GM18517 (cell line): ENCODE results near the gene MPPE1.
A peak's percentile ranks its signal among the peaks of the same experiment; 100 is the strongest.
"Not testable (repeated sequence)": the region's sequence is repeated elsewhere in the genome, so short reads cannot be mapped to it uniquely, and the experiment has no call there.

ENCODE experiments used
- ATAC-seq: cut with Tn5 transposase; IDR thresholded peaks from one replicate; pipeline ENCODE4 v1.9.1; 2021; ENCODE audit warnings: mild to moderate bottlenecking, moderate library complexity; ENCODE audit not compliant: unreplicated experiment

Gene MPPE1, protein sequence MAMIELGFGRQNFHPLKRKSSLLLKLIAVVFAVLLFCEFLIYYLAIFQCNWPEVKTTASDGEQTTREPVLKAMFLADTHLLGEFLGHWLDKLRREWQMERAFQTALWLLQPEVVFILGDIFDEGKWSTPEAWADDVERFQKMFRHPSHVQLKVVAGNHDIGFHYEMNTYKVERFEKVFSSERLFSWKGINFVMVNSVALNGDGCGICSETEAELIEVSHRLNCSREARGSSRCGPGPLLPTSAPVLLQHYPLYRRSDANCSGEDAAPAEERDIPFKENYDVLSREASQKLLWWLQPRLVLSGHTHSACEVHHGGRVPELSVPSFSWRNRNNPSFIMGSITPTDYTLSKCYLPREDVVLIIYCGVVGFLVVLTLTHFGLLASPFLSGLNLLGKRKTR

DNA sequence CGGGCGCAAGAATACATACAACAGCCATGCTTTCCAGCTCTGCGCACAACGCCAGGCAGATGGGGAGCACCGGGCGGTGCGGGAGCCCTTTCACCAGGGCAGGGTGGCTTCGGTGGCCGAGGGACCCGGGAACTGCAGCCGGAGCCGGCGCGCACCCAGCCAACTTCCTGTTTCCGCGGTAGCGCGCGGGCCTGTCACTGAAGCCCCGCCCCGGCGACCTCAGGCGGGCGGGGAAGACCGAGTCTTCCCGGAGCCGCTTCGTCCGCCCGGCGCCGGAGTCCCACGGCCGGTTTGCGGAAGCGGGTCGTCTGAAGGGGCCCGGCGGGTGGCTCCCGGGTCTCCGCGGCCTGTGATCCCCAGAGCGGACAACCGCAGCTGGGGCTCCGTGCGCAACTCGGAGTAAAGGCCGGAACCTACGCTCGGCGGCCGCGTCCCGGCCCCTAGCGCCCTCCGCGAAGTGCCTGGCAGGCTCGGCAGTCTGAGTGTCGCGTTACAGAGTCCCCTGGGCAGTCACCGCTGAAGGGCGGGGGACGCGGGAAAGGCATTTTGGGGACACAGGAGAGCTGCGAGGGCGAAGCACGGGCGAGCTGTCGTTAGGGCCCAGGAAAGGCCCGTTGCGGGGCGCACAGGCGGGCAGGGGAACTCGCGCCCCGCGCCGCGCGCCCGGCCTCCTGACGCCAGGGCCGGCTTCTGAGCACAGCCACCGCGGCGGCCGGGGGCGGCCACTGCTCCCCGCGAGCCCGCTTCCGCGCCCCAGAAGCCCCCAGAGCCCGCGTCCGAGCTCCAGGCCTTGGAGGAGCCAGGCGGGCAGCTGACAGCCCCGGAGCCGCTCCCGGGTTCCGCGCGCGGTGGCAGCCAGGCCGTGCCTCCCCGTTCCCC, at the start of gene MPPE1:
TSS of gene MPPE1 (minus strand) at position 136 of the 879 bp plus-strand sequence. CDS start 11,053 bp downstream, outside the sequence.
- ATAC-seq: peak; percentile 66

DNA sequence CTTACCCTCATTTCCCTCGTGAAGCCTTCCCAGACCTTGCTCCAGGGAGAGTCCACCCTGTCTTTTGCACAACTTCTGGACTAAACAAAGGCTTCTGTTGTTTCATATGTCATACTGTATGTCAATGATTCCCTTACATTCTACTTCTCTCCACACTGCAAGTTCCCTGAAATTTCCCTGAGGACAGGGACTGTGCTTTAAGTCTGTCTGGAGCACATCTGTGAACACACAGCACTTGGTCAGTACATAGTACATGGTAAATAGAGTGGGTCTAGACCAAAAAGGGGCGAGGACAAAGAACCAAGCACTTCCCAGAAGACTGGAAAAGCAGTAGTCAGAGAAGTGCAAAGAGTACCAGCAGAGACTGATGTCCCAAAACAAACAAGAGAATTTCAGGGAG, 49.5 kb upstream of the MPPE1 start:
- ATAC-seq: no peak

DNA sequence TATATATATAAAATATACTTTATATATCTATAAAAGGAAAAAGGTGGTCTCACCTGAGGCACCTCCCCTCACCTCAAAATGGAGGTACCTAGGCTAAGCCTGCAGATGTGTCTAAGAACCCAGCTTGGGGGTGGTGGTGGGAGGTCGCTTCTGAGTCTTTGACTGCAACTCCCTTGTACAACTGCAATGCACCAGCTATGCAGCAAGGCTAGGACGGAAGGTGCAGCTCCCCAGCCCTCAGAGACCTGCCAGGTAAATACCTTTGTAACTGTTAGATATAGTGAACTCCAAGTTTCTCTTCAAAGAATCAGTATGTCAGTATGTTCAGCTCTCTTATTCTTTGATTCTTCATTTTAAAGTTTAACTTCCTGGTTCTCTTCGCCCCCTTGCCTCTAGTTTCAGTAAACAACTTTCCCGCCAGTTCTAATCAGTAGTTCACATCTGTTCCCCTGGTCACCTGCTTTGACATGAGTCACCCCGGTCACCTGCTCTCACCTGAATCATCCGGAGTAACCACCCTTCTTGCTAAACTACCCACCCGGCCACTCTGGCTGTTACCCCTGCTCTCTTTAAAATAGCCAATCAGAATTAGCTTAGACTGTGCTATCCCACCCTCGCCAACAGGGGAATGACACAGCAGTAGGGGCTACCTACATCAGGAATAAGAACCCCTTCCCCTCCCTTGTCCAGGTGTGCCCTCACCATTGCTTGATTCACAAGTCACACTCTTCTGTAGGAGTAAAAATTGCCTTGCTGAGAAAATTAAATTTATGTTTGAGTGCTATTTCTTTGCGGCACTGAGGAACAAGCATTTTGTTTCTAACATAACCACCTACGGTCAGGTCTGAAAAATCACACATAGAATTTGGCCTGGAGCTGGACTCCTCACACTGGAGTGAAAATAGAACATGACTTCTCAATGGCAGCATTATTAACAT, 48.5 kb upstream of the MPPE1 start:
- no peak for ATAC-seq

DNA sequence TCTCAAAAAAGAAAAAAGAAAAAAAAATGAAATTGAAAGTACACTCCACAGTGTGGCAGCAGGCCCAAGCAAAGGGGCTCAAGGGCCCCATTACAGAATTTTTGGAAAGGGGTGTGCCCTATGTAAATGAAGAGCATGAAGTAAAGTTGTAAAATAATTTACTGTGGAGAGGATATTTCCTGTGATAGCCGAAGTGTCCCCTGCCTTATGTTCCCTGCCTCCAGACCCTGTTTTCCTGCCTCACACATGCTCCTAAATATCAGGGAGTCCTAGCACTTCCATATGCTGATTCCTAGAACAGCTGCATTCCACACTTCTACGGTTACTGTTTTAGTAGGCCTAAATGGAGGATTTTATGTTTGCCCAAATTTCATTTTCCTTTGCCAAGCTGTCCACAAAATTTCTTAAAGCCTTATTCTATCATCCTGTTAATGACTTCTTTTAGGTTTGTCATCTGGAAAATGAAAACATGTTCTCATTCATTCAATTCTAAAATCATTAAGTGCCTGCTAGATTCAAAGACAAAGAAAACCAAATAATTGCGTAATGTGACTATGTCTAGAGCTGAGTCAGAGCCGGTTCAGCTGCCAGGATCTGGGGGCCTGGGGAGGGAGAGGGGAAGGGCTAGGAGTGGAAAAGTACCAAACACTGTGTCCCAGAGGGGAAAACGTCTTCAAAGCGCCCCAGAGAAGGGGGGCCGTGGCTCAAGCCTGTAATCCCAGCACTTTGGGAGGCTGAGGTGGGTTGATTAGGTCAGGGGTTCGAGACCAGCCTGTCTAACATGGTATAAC, 47.3 kb upstream of the MPPE1 start:
- ATAC-seq: no peak

DNA sequence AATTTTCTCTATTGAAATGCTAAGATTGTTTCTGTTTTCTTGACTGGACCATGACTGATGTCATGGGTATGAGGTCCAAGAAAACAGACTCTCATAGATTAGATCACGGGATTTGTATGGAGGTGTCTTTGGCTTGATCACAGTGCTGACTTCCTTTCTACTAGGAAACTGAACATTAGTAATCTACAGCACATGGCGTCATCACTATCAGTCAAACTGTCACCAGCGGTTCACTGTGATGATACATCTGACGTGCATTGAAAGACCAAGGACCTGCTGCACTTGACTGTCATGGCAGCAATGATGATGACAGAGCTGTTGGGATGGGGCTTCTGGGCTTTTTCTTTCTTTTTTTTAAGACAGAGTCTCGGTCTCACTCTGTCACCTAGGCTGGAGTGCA, 45.0 kb upstream of the MPPE1 start:
- ATAC-seq: no peak

DNA sequence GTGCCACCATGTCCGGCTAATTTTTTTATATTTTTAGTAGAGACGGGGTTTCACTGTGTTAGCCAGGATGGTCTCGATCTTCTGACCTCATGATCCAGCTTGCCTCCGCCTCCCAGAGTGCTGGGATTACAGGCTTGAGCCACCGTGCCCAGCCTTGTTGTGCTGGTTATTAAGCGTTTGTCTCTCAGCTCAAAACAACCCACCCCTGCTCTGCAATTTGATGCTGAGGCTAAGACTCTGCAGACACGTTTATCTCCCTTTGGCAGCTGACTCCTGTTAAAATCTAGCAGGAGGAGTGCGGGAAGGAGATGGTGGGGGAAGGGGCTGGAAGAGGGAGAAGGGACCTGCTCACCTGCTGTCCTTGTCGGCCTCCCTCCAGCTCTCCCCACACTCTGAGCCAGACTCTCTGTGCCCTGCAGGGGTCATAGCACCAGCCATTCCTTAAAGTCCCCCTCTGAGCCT, 43.3 kb upstream of the MPPE1 start:
- ATAC-seq: no peak

DNA sequence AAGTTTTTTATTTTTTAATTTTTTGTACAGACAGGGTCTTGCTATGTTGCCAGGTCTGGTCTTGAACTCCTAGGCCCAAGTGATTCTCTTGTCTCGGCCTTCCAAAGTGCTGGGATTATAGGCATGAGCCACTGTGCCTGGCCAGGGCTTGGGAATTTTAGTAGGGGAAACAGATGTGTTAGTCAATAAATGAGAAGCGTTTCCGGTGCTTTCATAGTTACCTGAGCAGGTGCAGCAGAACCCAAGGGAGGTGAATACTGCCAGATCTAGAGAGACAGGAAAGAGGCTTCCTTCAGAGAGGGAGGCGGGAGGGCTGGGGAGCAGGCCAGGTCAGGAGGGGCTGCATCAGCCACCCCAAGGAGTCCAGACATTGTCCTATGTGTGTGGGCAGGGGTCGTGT, 42.7 kb upstream of the MPPE1 start:
- ATAC-seq: no peak

DNA sequence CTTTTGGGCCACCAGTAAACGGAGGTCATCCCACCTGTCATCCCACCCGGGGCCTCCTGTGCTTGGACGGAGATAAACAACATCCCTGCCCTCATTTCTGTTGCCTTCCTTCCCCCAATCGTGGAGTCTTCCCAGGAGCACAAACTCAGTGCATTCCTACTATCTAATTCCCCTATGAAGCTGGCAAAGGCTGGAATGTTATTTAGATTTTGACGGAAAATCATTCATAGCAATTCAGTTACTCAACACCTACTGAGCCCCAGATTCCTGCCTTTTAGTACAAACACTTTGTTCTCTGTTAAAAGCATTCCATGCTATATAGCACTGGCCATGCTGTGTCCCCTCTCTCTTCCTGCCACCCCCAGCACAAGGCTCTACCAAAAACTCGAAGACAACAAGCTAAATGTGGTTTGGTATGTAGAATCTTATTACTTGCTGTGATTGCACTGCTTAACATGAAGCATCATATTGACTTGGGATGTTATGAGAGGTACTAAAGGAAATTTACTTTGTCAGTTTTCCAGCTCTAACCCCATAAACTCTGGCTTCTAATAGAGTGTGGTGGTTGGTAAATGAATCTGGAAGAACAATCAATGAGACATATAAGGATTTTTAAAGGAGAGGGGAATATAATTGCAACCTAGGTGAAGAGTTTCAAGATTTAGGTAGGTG, 40.9 kb upstream of the MPPE1 start:
- no peak for ATAC-seq

DNA sequence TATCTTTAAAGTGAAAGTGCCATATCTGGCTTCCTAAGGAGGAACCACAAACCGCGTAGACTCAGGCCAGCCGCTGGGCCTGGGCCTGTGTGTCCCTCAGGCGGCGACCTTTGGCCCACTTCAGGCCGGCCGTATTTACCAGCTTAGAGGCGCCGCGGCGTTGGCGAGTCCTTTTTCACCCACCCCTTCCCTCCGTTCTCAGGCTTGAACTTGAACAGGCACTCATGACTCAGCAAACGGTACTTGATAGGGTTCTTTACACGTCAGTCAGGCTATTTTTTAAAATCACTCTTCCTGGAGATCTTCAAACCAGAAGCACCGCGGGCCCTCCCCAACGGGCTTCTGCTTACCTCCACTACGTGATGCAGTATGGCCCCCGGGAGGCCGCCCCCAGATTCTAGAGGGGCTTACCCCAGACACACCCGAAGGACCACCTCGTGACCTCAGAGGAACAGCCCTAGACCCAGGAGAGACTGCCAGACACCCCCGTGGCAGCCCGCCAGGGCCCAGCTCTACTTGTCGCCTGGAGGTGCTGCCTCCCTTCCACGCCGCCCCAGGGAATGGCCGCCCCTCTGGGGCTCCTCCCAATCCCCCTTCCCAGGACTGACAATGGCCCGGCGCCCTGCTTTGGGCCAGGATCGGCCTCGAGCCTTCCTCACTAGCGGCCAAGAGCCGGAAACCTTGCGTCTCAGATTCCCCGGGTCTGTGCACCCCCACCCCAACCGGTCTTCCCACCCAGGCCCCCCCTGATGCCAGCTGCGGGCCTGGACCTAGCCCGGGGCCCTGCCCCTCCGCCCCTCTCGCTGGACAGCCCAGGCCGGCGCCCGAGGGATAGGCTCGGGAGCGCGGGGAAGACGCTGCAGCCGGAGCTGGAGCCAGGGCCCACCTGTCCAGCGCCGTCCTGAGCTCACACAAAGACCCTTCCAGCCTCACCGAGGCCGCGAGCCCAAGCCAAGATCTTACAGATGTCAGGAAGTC, 39.4 kb upstream of the MPPE1 start:
- ATAC-seq: peak; percentile 80

DNA sequence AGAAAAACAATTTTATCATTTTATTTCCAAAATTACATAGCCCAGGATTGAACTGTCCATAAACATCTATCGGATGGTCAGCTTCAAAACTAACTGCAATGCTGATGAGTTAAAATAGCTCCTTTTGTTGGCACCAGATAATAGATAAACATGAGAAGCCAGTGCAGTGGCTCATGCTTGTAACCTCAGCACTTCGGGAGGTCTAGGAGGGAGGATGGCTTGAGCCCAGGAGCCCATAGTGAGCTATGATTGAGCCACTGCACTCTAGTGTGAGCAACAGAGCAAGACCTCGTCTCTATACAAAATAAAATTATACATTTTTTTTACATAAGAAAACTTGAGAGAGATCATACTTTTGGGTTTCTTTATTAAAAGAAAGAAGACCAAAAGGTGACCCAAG, 38.6 kb upstream of the MPPE1 start:
- peak; percentile 29 for ATAC-seq

DNA sequence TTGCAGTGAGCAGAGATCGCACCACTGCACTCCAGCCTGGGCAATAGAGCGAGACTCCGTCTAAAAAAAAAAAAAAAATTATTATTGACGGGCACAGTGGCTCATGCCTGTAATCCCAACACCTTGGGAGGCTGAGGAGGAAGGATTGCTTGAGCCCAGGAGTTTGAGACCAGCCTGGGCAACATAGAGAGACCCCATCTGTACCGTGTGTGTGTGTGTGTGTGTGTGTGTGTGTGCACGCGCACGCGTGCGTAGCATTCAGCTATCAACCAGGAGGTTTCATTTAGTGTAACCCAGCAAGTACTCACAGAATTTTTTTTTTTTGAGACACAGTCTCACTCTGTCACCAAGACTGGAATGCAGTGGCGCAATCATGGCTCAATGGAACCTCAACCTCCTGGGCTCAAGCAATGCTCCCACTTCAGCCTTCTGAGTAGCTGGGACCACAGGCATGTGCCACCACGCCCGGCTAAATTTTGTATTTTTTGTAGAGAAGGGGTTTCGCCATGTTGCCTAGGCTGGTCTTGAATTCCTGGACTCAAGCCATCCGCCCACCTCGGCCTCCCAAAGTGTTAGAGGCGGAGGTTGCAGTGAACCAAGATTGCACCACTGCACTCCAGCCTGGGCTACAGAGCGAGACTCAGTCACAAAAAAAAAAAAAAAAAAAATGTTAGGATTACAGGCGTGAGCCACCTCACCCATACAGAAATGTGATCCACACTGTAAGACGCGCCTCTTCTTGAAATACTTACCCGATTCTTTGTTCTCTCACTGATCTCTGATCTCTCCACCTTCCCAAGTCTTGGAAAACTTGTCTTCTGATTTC, 37.9 kb upstream of the MPPE1 start:
- ATAC-seq: not testable (repeated sequence)

DNA sequence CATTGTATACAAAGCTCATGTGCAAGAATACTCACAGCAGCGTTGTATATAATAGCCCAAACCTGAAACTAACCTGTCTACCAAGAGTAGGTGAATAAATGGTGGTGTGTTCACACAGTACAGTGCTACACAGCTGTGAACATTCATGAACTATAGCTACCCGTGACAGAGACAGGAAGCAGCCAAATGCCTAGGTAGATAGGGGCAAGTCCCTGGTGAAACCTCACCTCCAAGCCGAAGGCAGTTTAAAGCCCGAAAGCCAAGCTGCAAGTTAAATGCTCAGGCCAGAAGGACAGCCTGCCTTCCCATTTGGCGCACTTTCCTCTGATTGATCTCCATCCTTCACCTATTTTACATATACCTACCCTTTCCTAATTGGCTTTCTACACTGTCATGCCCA, 36.7 kb upstream of the MPPE1 start:
- no peak for ATAC-seq

DNA sequence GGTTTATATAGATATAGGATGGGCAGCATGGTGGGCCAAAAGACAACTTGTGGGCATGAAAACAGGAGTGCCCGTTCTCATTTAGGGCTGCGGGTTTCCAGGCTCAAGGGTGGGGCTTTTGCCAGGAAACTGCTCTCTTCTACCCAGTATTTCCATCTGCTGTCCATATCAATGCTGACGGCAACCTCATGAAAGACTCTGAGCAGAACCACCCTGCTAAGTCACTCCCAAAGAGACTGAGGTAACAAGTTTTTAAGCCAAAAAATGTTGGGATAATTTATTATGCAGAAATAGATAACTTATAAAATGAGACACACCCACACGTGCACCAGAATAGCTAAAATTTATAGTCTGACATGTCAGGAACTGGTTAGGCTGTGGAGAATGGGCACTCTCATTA, 36.1 kb upstream of the MPPE1 start:
- ATAC-seq: no peak

DNA sequence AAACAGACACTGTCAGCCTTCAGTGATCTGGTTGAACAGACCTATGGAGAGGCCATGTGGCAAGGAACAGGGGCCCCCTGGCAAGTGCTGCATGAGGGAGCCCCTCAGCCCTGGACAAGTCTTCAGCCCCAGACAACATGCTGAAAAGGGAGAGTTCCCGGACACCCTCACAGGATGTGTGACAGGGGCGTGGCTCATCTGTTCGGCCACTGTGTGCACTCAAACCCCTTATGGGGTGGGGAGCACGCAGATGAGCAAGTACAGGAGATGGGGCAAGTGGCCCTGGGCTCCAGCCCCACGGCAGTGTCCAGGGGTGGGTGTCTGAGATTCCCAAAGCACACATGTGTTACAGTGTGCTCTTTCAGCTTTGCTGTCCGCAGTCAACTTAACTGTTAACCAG, 35.4 kb upstream of the MPPE1 start:
- no peak for ATAC-seq

DNA sequence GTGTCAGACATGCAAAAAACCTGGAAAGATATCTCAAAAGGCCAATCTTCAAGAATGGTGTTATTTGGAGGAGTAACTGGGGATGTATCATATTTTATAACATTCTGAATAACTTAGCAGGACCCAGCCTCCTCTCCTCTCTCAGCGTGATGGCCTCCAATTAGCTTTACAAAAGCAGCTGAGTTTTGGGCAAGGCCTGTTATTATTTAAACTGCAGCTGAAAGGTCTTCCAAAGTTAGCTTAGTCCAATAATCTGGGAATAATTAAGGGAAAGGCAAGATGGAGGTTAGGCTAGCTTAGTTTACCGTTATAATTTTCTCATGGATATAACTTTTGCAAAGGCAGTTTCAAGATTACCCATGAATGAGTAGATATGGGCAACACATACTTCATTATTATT, 32.8 kb upstream of the MPPE1 start:
- no peak for ATAC-seq

DNA sequence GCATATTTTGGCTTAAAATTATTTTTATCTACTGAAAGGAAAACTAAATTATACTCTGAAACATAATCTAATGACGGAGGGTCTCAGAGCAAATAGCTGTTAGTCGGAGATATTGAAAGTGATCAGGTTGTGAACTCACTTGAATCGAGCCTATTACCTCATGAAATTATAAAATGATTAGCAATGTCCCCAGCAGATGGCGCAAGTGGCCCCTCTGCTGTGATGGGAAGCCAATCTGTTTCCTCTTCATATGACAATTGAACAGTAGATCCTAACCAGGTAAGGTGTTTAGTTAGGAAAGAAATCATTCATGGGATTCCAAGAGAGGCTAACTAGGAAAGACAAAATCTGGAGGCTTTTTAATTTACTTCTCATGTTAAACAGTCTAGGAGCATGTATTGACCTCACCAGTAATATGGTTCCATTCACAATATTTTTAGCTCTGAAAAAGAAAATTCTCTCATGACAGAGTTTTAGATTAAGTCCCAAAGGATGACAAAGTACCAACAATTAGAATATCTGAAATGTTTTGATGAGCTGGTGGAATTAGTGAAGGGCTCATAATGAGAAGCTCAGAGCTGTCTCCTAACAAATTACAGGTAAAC, 29.9 kb upstream of the MPPE1 start:
- no peak for ATAC-seq

DNA sequence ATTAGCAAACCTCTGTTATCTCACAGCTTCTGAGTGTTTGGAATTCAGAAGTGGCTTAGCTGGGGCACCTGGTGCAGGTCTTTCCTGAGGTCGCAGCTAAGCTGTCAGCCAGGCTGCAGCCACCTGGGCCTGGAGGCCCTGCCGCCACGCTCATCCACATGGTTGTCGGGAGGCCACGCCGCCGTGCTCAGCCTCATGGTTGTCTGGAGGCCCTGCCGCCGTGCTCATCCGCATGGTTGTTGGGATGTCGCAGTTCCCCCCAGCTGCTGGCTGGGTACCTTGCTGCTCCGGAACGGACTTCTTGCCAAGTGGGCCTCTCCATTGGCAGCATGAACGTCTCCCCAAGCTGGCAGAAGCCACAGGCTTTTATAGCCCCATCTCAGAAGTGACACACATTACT, 24.3 kb upstream of the MPPE1 start:
- ATAC-seq: no peak
